Muscle of arm (tissue), 12 donors: Measurements from ENCODE around the gene VTCN1. TPM values are rescaled to one million over a fixed set of nuclear protein-coding genes. Genes with fewer than 3 reads are reported as not detected.

Experiments used
- DNase-seq: peaks from one replicate; pipeline ENCODE4 v3.0.0-alpha.2; 2013
- polyA plus RNA-seq, 12 donors: library from polyadenylated mRNA; unstranded; fragments of 120-200 nt; gene quantifications; one replicate each; pipeline ENCODE4 v1.2.1, GENCODE V29; 2013; ENCODE audit not compliant: insufficient read length in 12 of 12

Gene VTCN1
- polyA plus RNA-seq, 12 donors: 0.11 to 1.9 (median 0.23) TPM; not detected in 3

DNA sequence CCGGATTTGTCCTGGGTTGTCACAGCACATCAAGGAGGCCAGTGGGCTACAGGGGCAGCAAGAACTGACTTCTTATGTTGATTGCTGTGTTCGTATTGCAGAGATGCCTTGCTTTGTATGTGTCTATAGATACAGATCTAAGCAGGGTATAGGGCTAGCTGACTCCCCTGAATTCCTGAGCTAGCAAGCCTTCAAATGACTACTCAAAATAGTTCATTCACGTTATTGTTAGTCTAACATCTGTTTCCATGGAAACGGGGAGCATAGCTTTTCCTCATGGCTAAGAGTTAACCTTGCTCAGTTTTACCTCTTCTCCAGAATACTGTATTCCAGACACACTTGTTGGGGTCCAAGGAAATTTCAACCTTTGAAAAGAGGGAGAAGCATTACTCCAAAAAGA, 113.3 kb downstream of the VTCN1 start:
- DNase-seq: no peak

DNA sequence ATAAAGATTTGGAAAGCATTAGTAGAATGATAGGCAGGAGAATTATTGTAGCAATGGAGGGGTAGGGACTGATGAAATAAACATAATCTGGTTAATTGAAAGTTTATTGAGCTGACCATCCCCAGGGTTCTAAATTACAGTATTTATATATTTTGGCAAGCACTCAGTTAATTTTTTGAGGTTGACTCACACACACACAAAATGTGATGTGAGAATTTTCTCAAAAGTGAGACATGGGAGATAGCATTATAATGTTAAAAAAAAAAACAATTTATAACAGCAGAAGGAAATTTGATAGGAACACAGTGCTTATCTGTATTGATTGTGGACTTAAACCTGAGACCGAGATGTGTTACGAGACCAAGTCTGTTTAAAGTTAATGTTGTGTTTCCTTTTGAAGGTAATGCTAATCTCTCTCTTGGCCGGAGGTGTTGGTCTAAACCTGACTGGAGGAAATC, 113.7 kb downstream of the VTCN1 start:
- no peak for DNase-seq

- no peak for DNase-seq
These were observed 115.7 kb downstream of the VTCN1 start for GRCh38 chr1:117094841-117095604.

DNA sequence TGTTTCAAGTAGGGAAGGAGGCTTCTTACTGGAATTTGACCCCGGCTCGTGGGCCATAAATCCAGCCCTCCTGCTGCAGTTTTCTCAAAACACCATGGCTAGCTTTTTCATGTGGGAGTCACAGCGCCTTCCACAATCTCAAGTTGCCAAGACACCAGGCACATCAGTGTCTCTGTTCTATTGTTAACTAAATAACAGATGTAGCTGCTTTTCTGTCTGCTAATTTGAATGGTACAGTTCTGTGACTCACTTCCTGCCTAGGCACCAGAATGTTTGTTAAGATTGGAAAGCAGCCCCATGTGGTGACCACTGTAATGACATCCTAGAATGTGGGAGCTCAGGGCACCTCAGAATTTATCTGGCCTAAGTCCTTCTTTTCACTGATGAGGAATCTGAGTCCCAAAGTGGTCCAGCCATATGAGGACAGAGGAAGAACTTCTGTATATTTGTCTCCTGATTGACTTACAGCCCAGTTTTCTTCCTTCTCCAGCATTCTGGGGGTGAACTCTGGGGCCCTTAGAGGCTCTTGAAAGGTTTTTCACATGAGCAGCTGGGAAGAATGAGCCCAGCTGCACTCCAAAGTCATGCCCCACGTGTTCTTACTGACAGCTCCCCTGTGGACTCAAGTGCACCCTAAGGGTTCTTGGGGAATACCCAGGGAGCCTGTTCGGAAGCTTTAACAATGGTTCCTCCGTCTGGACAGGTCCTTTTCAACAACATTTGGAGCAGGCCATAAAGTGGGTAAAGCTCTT, 116.7 kb downstream of the VTCN1 start:
- DNase-seq: no peak

Other genes with a start within 250 kb of the VTCN1 start
- 10 to 100 TPM in 1 of 12 donors, 1 to 10 TPM in 10, not detected in 1; 3.2 to 31.0 (median 5.0) TPM for gene CD101, start 209.2 kb downstream of the VTCN1 start, polyA plus RNA-seq
- gene TTF2, start 150.6 kb downstream of the VTCN1 start, polyA plus RNA-seq: 10 to 100 TPM in 9 of 12 donors, 1 to 10 TPM in 2, not detected in 1; 8.8 to 23.4 (median 13.9) TPM
- gene TRIM45, start 89.2 kb downstream of the VTCN1 start, polyA plus RNA-seq: 100 to 1,000 TPM in 1 of 12 donors, 10 to 100 TPM in 11; 10.5 to 122 (median 18.4) TPM
- 10 to 100 TPM in 11 of 12 donors, not detected in 1; 24.0 to 34.7 (median 26.3) TPM for gene MAN1A2, start 156.5 kb upstream of the VTCN1 start, polyA plus RNA-seq